ENCODE measurements around the gene TMEM267.
"Not testable (repeated sequence)": the region's sequence is repeated elsewhere in the genome, so short reads cannot be mapped to it uniquely, and the experiment has no call there.

Gene TMEM267

GRCh38 chr5:43483298-43484105 is at the start of gene TMEM267:
TSS of gene TMEM267 (minus strand) at chr5:43483865. CDS start at chr5:43453969, 29,896 bp downstream.
- peak; percentile 90 to 91 for DNase-seq

GRCh38 chr5:43530648-43531047 is 47.0 kb upstream of the TMEM267 start:
- DNase-seq = no peak

- no peak for DNase-seq
These were observed 40.0 kb upstream of the TMEM267 start for GRCh38 chr5:43523662-43524072.

GRCh38 chr5:43520615-43521014 is 37.0 kb upstream of the TMEM267 start:
- DNase-seq = no peak

GRCh38 chr5:43515678-43516048 is 32.0 kb upstream of the TMEM267 start:
- DNase-seq = no peak

GRCh38 chr5:43514816-43515677 is 31.4 kb upstream of the TMEM267 start, which contains the start of gene C5orf34:
TSS of gene C5orf34 (minus strand) at chr5:43515148. CDS start at chr5:43509339, 5,809 bp downstream.
- peak; percentile 93 for DNase-seq

- DNase-seq = no peak
These were observed 30.8 kb upstream of the TMEM267 start for GRCh38 chr5:43514471-43514815.

- DNase-seq = no peak
These were observed 30.4 kb upstream of the TMEM267 start for GRCh38 chr5:43514025-43514424.

- not testable (repeated sequence) for DNase-seq
These were observed 27.4 kb upstream of the TMEM267 start for GRCh38 chr5:43511062-43511461.

GRCh38 chr5:43498581-43498980 is 14.9 kb upstream of the TMEM267 start:
- no peak for DNase-seq

GRCh38 chr5:43497311-43498104 is 13.8 kb upstream of the TMEM267 start:
- DNase-seq = no peak

GRCh38 chr5:43491326-43491725 is 7.7 kb upstream of the TMEM267 start:
- no peak for DNase-seq

- no peak for DNase-seq
These were observed 2.7 kb upstream of the TMEM267 start for GRCh38 chr5:43486353-43486752.

- no peak for DNase-seq
These were observed 1.7 kb upstream of the TMEM267 start for GRCh38 chr5:43485406-43485805.

GRCh38 chr5:43484106-43484849 is 613 bp upstream of the TMEM267 start:
- DNase-seq = peak; percentile 88 to 89

- DNase-seq = no peak
These were observed 971 bp downstream of the TMEM267 start for GRCh38 chr5:43482490-43483297.

GRCh38 chr5:43469671-43470391 is 13.8 kb downstream of the TMEM267 start:
- no peak for DNase-seq

GRCh38 chr5:43467100-43467499 is 16.6 kb downstream of the TMEM267 start:
- DNase-seq = no peak

GRCh38 chr5:43465455-43465854 is 18.2 kb downstream of the TMEM267 start:
- DNase-seq = not testable (repeated sequence)

GRCh38 chr5:43461066-43461465 is 22.6 kb downstream of the TMEM267 start:
- DNase-seq = no peak

GRCh38 chr5:43456556-43456955 is 27.1 kb downstream of the TMEM267 start:
- no peak for DNase-seq

Measured in CD4-positive, alpha-beta T cell treated with Interleukin-1 beta for 1 hour (primary cell).